GM12878 (cell line): Measurements from ENCODE around the gene HSPB6. TPM values are rescaled to one million over a fixed set of nuclear protein-coding genes. Genes with fewer than 3 reads are reported as not detected.

Experiments
- ATAC-seq: fragments of 200-7000 bp; cut with Tn5 transposase; 3 replicates; pipeline ENCODE4 v1.9.1; 2020; ENCODE audit warnings: mild to moderate bottlenecking, moderate library complexity
- BruUV-seq: library from RNA; stranded (reverse); fragments of 400-500 nt; replicated peaks from 2 replicates; lab custom pipeline; 2021; lab: Mats Ljungman, UMichigan
- CTCF ChIA-PET: fragments of 300-600 bp; sonication (Branson Sonifier 250); formaldehyde crosslinking; extraction: SDS; loops from one replicate; lab custom pipeline; 2021; ENCODE audit warnings: inconsistent platforms; lab: Yijun Ruan, JAX
- POLR2A ChIA-PET: fragments of 350-600 bp; formaldehyde crosslinking; extraction: SDS; loops from one replicate; lab custom pipeline; 2021; ENCODE audit warnings: inconsistent platforms; lab: Charles Lee
- RAD21 ChIA-PET: fragments of 300-600 bp; sonication (Branson Sonifier 250); formaldehyde crosslinking; loops from one replicate; lab custom pipeline; 2023; ENCODE audit warnings: antibody characterized with exemption; ENCODE audit not compliant: unreplicated experiment; lab: Charles Lee
- SMC1A ChIA-PET: fragments of 300-600 bp; sonication (Branson Sonifier 250); formaldehyde crosslinking; loops from one replicate; lab custom pipeline; 2023; ENCODE audit not compliant: unreplicated experiment, uncharacterized antibody; lab: Charles Lee
- DNase-seq: peaks from one replicate; pipeline ENCODE4 v3.0.0-alpha.2; 2011; ENCODE audit warnings: low read depth, low spot score
- FAIRE-seq: peaks from 3 replicates; lab custom pipeline; 2011; peaks lifted over from hg19 to GRCh38; lab: Jason Lieb, UNC
- H2AFZ ChIP-seq: 2 replicates; pipeline ENCODE4 v1.6.0; 2011; ENCODE audit warnings: low read depth, low read length, control low read depth; ENCODE audit not compliant: control insufficient read depth
- H3K27ac ChIP-seq: 2 replicates; pipeline ENCODE4 v1.5.1; 2011; ENCODE audit warnings: control low read depth; ENCODE audit not compliant: control insufficient read depth, insufficient read depth
- H3K27me3 ChIP-seq, 2 experiments: replicated peaks in 1 of 2; 2 replicates each; pipeline versions ENCODE4 v1.6.0 to v1.6.1; 2011; ENCODE audit warnings: low read length in 1 of 2; ENCODE audit not compliant: control insufficient read depth in 2 of 2, insufficient read depth in 2 of 2
- H3K36me3 ChIP-seq, 2 experiments: 2 replicates each; pipeline ENCODE4 v1.5.1; 2011; ENCODE audit warnings: low read length in 1 of 2; ENCODE audit not compliant: control insufficient read depth in 2 of 2, insufficient read depth in 2 of 2
- H3K4me1 ChIP-seq: 2 replicates; pipeline ENCODE4 v1.6.1; 2011; ENCODE audit warnings: mild to moderate bottlenecking, low read length, moderate library complexity, mixed read lengths; ENCODE audit not compliant: control insufficient read depth, insufficient read depth
- H3K4me2 ChIP-seq: 2 replicates; pipeline ENCODE4 v1.6.0; 2011; ENCODE audit warnings: control low read depth; ENCODE audit not compliant: control insufficient read depth, insufficient read depth
- H3K4me3 ChIP-seq: fragments of 200-600 bp; sonication (generic); 2 replicates; pipeline ENCODE4 v1.5.1; 2016
- H3K79me2 ChIP-seq: 2 replicates; pipeline ENCODE4 v1.6.0; 2011; ENCODE audit warnings: low read length; ENCODE audit not compliant: control insufficient read depth, insufficient read depth
- H3K9ac ChIP-seq: 2 replicates; pipeline ENCODE4 v1.8.0; 2011; ENCODE audit warnings: low read length, control low read depth, mixed read lengths; ENCODE audit not compliant: control insufficient read depth, insufficient read depth
- H3K9me3 ChIP-seq: replicated peaks from 3 replicates; pipeline ENCODE4 v1.5.1; 2011; ENCODE audit warnings: mild to moderate bottlenecking, low read length; ENCODE audit not compliant: control insufficient read depth, insufficient read depth
- H4K20me1 ChIP-seq: 2 replicates; pipeline ENCODE4 v1.6.0; 2011; ENCODE audit not compliant: control insufficient read depth, insufficient read depth
- CBX3 ChIP-seq: fragments of 200-600 bp; sonication (generic); IDR thresholded peaks from 2 replicates; pipeline ENCODE4 v1.6.1; 2016; ENCODE audit warnings: low read depth, borderline replicate concordance
- GATAD2B ChIP-seq: fragments of 450-650 bp; conservative IDR thresholded peaks from 2 replicates; pipeline ENCODE4 v1.6.1; 2017; ENCODE audit warnings: low read depth, mild to moderate bottlenecking, moderate library complexity
- PAX5 ChIP-seq: IDR thresholded peaks from 2 replicates; pipeline ENCODE4 v1.6.1; 2011; ENCODE audit warnings: low read depth, low read length, borderline replicate concordance
- ZBED1 ChIP-seq: IDR thresholded peaks from 2 replicates; pipeline ENCODE4 v1.6.1; 2016; ENCODE audit warnings: borderline replicate concordance
- WGBS: methylation state at CpG from one replicate; pipeline ENCODE4 v1.1.6; 2016; ENCODE audit warnings: low lambda C conversion rate; ENCODE audit not compliant: insufficient replicate concordance, insufficient coverage; ENCODE audit errors: missing lambda C conversion rate; 5-methylcytosine and 5-hydroxymethylcytosine counted together
- in situ Hi-C: fragments of 300-500 bp; cut with MboI; formaldehyde crosslinking; loops from 9 replicates; pipeline ENCODE4 v1.14.3; 2018; ENCODE audit warnings: mixed read lengths
- intact Hi-C: fragments of 100-400 bp; cut with micrococcal nuclease; formaldehyde crosslinking; loops from one replicate; pipeline ENCODE4 v1.14.2; 2022; ENCODE audit not compliant: unreplicated experiment
- polyA plus RNA-seq, 11 experiments: library from polyadenylated mRNA; depleted of rRNA in 4 of 11; unstranded in 6 of 11; stranded (reverse) in 5 of 11; fragments of >200 nt; fragmentation: Nextera tagmentation in 4 of 11; fragmentation: Illumina TruSeq in 1 of 11; extraction: Ambion mirVana in 4 of 11; extraction: Trizol in 1 of 11; gene quantifications; 1 replicate in 1 of 11; 2 replicates in 10 of 11; pipeline versions ENCODE4 v1.2.1 to v1.2.3, GENCODE V29; 2011 to 2016; ENCODE audit warnings: inconsistent platforms in 2 of 11, missing spikeins in 2 of 11, low read depth in 1 of 11
- total RNA-seq, 4 experiments: library from RNA; depleted of rRNA in 3 of 4; stranded (reverse); fragments of >200 nt in 3 of 4; fragmentation: Illumina TruSeq in 1 of 4; extraction: Trizol in 1 of 4; gene quantifications; 2 replicates each; pipeline versions ENCODE4 v1.2.1 to v1.2.3, GENCODE V29; 2013 to 2021
- TF ChIP-seq, protein P1 (sequence below): fragments of 450-650 bp; IDR thresholded peaks from 2 replicates; pipeline ENCODE4 v1.6.1; 2017; ENCODE audit warnings: mild to moderate bottlenecking, moderate library complexity
- TF ChIP-seq, protein P2 (sequence below): IDR thresholded peaks from 2 replicates; pipeline ENCODE4 v1.6.1; 2012; ENCODE audit warnings: low read depth, low read length, improper control_type of control experiment
- TF ChIP-seq, protein P3 (sequence below): fragments of 450-650 bp; IDR thresholded peaks from 2 replicates; pipeline ENCODE4 v1.6.1; 2016; ENCODE audit warnings: mild to moderate bottlenecking, moderate library complexity, borderline replicate concordance
- TF ChIP-seq, protein P4 (sequence below): fragments of 150-350 bp; IDR thresholded peaks from 2 replicates; pipeline ENCODE4 v1.6.1; 2016; ENCODE audit warnings: low read depth, low read length

Gene HSPB6
- total and polyA plus RNA-seq, 10 of the 15 experiments (the other 5 are each of a cell fraction or from before 2014, with no cell fraction given), result 0.09 to 1.6 (median 0.36) TPM; not detected in 4

GRCh38 chr19:35748106-35749020, 8.5 kb downstream of the HSPB6 start, which contains the start of gene LIN37:
TSS of gene LIN37 (plus strand) at chr19:35748576. CDS start at chr19:35748725, 149 bp downstream.
- peaks cover 17% of the 10 kb centered on the region for H3K79me2 ChIP-seq
- 5% methylated on average over 45 of the region's 45 CpGs for WGBS
- H3K9ac ChIP-seq, result peak within 1 kb of the TSS; percentile 66
- DNase-seq (peak; percentile 99), FAIRE-seq (peak; percentile 99), ATAC-seq (peak; percentile 85)
- ChIA-PET SMC1A (interaction anchor here (0.7 to 1.5 kb wide), 7 partner anchors 30 to 183 kb away, joined by 3 to 6 read pairs (median 4); no protein-coding TSS in a partner anchor), POLR2A (interaction anchor here (0.6 to 1.7 kb wide), 19 partner anchors 8 to 418 kb away, joined by 3 to 27 read pairs (median 4); partner anchors contain the start of genes ARHGAP33, COX6B1, HSPB6 and PROSER3), CTCF (interaction anchor here (0.6 to 1.8 kb wide), 11 partner anchors 9 to 200 kb away, joined by 3 to 19 read pairs (median 4); no protein-coding TSS in a partner anchor), RAD21 (interaction anchor here (0.7 to 1.9 kb wide), 15 partner anchors 9 to 238 kb away, joined by 3 to 16 read pairs (median 4); partner anchors contain the start of gene PROSER3)
- H3K36me3 ChIP-seq, result peaks cover 0 to 2% of the 10 kb centered on the region in 2 experiments; a peak in 1 of 4 replicates
- H3K27me3 ChIP-seq, result no peaks in the 10 kb centered on the region
- peaks cover 19% of the 10 kb centered on the region for H3K4me1 ChIP-seq
- H3K4me3 ChIP-seq, result peak within 1 kb of the TSS; percentile 81
- H3K9me3 ChIP-seq, result no peaks in the 10 kb centered on the region
- peak within 1 kb of the TSS; percentile 92 for H3K4me2 ChIP-seq
- BruUV-seq, result TSS peak; percentile 71
- intact Hi-C loops, result loop anchor here (2.0 kb wide), 1 partner anchor 182 kb away; no protein-coding TSS in a partner anchor
- peak within 1 kb of the TSS; percentile 59 for H3K27ac ChIP-seq
- no peaks in the 10 kb centered on the region for H4K20me1 ChIP-seq
- in situ Hi-C loops, result no loop called here
- peak within 1 kb of the TSS; percentile 78 for H2AFZ ChIP-seq
- TF ChIP-seq PAX5, result 0 out of 2 replicates have a peak, but pooled peaks have one; percentile 13
- TF ChIP-seq CBX3, result no peak
- TF ChIP-seq, protein P1, sequence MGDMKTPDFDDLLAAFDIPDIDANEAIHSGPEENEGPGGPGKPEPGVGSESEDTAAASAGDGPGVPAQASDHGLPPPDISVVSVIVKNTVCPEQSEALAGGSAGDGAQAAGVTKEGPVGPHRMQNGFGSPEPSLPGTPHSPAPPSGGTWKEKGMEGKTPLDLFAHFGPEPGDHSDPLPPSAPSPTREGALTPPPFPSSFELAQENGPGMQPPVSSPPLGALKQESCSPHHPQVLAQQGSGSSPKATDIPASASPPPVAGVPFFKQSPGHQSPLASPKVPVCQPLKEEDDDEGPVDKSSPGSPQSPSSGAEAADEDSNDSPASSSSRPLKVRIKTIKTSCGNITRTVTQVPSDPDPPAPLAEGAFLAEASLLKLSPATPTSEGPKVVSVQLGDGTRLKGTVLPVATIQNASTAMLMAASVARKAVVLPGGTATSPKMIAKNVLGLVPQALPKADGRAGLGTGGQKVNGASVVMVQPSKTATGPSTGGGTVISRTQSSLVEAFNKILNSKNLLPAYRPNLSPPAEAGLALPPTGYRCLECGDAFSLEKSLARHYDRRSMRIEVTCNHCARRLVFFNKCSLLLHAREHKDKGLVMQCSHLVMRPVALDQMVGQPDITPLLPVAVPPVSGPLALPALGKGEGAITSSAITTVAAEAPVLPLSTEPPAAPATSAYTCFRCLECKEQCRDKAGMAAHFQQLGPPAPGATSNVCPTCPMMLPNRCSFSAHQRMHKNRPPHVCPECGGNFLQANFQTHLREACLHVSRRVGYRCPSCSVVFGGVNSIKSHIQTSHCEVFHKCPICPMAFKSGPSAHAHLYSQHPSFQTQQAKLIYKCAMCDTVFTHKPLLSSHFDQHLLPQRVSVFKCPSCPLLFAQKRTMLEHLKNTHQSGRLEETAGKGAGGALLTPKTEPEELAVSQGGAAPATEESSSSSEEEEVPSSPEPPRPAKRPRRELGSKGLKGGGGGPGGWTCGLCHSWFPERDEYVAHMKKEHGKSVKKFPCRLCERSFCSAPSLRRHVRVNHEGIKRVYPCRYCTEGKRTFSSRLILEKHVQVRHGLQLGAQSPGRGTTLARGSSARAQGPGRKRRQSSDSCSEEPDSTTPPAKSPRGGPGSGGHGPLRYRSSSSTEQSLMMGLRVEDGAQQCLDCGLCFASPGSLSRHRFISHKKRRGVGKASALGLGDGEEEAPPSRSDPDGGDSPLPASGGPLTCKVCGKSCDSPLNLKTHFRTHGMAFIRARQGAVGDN, result peak; percentile 31; the same call in 1 of the 2 replicates
- TF ChIP-seq GATAD2B, result peak; percentile 65
- TF ChIP-seq ZBED1, result no peak
- TF ChIP-seq, protein P2, sequence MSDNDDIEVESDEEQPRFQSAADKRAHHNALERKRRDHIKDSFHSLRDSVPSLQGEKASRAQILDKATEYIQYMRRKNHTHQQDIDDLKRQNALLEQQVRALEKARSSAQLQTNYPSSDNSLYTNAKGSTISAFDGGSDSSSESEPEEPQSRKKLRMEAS, result peak; percentile 81
- TF ChIP-seq, protein P3, sequence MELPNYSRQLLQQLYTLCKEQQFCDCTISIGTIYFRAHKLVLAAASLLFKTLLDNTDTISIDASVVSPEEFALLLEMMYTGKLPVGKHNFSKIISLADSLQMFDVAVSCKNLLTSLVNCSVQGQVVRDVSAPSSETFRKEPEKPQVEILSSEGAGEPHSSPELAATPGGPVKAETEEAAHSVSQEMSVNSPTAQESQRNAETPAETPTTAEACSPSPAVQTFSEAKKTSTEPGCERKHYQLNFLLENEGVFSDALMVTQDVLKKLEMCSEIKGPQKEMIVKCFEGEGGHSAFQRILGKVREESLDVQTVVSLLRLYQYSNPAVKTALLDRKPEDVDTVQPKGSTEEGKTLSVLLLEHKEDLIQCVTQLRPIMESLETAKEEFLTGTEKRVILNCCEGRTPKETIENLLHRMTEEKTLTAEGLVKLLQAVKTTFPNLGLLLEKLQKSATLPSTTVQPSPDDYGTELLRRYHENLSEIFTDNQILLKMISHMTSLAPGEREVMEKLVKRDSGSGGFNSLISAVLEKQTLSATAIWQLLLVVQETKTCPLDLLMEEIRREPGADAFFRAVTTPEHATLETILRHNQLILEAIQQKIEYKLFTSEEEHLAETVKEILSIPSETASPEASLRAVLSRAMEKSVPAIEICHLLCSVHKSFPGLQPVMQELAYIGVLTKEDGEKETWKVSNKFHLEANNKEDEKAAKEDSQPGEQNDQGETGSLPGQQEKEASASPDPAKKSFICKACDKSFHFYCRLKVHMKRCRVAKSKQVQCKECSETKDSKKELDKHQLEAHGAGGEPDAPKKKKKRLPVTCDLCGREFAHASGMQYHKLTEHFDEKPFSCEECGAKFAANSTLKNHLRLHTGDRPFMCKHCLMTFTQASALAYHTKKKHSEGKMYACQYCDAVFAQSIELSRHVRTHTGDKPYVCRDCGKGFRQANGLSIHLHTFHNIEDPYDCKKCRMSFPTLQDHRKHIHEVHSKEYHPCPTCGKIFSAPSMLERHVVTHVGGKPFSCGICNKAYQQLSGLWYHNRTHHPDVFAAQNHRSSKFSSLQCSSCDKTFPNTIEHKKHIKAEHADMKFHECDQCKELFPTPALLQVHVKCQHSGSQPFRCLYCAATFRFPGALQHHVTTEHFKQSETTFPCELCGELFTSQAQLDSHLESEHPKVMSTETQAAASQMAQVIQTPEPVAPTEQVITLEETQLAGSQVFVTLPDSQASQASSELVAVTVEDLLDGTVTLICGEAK, result peak; percentile 93
- TF ChIP-seq, protein P4, sequence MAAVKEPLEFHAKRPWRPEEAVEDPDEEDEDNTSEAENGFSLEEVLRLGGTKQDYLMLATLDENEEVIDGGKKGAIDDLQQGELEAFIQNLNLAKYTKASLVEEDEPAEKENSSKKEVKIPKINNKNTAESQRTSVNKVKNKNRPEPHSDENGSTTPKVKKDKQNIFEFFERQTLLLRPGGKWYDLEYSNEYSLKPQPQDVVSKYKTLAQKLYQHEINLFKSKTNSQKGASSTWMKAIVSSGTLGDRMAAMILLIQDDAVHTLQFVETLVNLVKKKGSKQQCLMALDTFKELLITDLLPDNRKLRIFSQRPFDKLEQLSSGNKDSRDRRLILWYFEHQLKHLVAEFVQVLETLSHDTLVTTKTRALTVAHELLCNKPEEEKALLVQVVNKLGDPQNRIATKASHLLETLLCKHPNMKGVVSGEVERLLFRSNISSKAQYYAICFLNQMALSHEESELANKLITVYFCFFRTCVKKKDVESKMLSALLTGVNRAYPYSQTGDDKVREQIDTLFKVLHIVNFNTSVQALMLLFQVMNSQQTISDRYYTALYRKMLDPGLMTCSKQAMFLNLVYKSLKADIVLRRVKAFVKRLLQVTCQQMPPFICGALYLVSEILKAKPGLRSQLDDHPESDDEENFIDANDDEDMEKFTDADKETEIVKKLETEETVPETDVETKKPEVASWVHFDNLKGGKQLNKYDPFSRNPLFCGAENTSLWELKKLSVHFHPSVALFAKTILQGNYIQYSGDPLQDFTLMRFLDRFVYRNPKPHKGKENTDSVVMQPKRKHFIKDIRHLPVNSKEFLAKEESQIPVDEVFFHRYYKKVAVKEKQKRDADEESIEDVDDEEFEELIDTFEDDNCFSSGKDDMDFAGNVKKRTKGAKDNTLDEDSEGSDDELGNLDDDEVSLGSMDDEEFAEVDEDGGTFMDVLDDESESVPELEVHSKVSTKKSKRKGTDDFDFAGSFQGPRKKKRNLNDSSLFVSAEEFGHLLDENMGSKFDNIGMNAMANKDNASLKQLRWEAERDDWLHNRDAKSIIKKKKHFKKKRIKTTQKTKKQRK, result peak; percentile 70
